Measurements from ENCODE around the gene FKBP5.

DNA sequence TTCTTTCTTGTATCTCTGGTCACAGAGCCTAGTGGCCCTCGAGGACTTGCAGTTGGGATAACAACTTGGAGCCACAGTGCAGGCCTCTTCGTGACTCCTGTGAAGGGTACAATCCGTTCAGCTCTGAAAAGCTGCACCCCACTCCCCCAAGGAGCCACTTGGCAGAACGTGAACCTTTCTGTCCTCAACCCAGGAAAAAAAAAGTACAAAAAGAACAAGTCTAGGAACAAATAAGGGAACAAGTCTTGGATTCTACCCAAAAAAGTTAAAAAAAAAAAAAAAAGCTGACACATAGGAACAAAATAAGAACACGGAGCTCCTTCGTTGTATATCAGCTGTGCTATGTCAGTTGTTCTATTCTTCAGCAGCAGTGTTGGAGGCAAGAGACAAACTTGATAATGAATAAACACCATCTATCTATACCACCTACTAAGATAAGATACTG lies 98.1 kb downstream of the FKBP5 start:
- TF ChIP-seq, protein P1, sequence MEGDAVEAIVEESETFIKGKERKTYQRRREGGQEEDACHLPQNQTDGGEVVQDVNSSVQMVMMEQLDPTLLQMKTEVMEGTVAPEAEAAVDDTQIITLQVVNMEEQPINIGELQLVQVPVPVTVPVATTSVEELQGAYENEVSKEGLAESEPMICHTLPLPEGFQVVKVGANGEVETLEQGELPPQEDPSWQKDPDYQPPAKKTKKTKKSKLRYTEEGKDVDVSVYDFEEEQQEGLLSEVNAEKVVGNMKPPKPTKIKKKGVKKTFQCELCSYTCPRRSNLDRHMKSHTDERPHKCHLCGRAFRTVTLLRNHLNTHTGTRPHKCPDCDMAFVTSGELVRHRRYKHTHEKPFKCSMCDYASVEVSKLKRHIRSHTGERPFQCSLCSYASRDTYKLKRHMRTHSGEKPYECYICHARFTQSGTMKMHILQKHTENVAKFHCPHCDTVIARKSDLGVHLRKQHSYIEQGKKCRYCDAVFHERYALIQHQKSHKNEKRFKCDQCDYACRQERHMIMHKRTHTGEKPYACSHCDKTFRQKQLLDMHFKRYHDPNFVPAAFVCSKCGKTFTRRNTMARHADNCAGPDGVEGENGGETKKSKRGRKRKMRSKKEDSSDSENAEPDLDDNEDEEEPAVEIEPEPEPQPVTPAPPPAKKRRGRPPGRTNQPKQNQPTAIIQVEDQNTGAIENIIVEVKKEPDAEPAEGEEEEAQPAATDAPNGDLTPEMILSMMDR (conservative IDR thresholded peaks at IDR 0.05; ENCODE audit: low read depth, low read length), result no peak
- no peak for TF ChIP-seq EZH2 (IDR thresholded peaks at IDR 0.05; ENCODE audit: low read length, unreplicated experiment)
- no peak for TF ChIP-seq EZH2phosphoT487 (IDR thresholded peaks at IDR 0.05; ENCODE audit: borderline replicate concordance, low read length)

All from PC-3 (cell line).